Measurements from ENCODE around the gene NTRK2.

Gene NTRK2

GRCh38 chr9:84778570-84778969 is 109.0 kb downstream of the NTRK2 start:
- Mint-ChIP-seq H3K4me3 (no peak overlapping the region), H3K9me3 (no peaks in the 10 kb centered on the region), H3K4me1 (no peaks in the 10 kb centered on the region), H3K27me3 (peaks cover 18% of the 10 kb centered on the region), H3K36me3 (ENCODE audit: insufficient read depth) (no peaks in the 10 kb centered on the region), H3K27ac (ENCODE audit: low read depth) (no peak overlapping the region)
- ATAC-seq (replicated peaks; ENCODE audit: extremely low read depth, poor library complexity, severe bottlenecking) = no peak
- DNase-seq (ENCODE audit: low spot score in 2 of 2) = no peak

DNA sequence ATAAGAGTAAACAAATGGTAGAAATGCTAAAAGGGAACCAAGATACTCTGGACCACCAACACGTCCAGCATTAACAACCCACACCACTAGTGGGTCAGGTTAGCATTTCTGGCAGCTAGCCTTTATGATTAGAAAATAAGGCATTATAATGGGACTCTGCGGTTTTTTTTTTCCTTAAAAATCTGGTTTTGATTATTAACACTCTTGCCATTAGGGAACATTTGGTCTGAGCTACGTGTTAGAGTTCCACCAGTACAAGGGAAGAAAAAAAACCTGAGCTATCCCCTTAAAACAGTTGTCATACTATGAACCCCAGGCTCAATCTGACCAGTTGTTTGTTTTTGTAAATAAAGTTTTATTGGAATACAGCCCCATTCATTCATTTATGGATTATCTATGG is 110.4 kb downstream of the NTRK2 start:
- no peak overlapping the region for H3K27ac Mint-ChIP-seq (ENCODE audit: low read depth)
- H3K4me3 Mint-ChIP-seq = no peak overlapping the region
- no peaks in the 10 kb centered on the region for H3K4me1 Mint-ChIP-seq
- DNase-seq (ENCODE audit: low spot score in 2 of 2) (no peak), ATAC-seq (replicated peaks; ENCODE audit: extremely low read depth, poor library complexity, severe bottlenecking) (no peak)
- H3K36me3 Mint-ChIP-seq (ENCODE audit: insufficient read depth) = no peaks in the 10 kb centered on the region
- H3K9me3 Mint-ChIP-seq = no peaks in the 10 kb centered on the region
- H3K27me3 Mint-ChIP-seq = peaks cover 18% of the 10 kb centered on the region

- H3K27me3 Mint-ChIP-seq = peaks cover 18% of the 10 kb centered on the region
- no peak overlapping the region for H3K27ac Mint-ChIP-seq (ENCODE audit: low read depth)
- H3K36me3 Mint-ChIP-seq (ENCODE audit: insufficient read depth) = no peaks in the 10 kb centered on the region
- DNase-seq (ENCODE audit: low spot score in 2 of 2) (no peak), ATAC-seq (replicated peaks; ENCODE audit: extremely low read depth, poor library complexity, severe bottlenecking) (no peak)
- H3K4me3 Mint-ChIP-seq = no peak overlapping the region
- no peaks in the 10 kb centered on the region for H3K4me1 Mint-ChIP-seq
- no peaks in the 10 kb centered on the region for H3K9me3 Mint-ChIP-seq
Measured at GRCh38 chr9:84780385-84780784, 110.9 kb downstream of the NTRK2 start.

DNA sequence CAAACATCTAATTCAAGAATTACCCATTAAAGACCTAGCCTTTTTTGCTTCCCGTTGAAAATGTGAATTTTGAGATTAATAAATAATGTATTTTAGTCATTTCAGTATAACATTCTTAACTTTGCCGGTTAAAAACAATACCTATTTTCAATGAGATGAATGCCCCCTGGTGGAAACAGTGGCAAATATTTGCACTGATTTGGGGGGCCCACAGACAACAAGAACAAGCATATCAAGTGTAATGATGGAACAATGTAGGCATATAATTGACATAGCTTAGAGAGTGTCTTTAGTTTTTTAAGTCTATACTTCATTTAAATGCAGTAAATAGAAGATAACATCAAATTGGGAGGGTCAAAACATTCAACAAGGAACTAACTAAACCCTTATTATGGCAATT is 111.9 kb downstream of the NTRK2 start:
- no peaks in the 10 kb centered on the region for H3K36me3 Mint-ChIP-seq (ENCODE audit: insufficient read depth)
- H3K9me3 Mint-ChIP-seq = no peaks in the 10 kb centered on the region
- ATAC-seq (replicated peaks; ENCODE audit: extremely low read depth, poor library complexity, severe bottlenecking) = no peak
- H3K4me3 Mint-ChIP-seq = no peak overlapping the region
- H3K4me1 Mint-ChIP-seq = no peaks in the 10 kb centered on the region
- no peak overlapping the region for H3K27ac Mint-ChIP-seq (ENCODE audit: low read depth)
- peaks cover 18% of the 10 kb centered on the region for H3K27me3 Mint-ChIP-seq
- DNase-seq (ENCODE audit: low spot score in 2 of 2) = no peak

DNA sequence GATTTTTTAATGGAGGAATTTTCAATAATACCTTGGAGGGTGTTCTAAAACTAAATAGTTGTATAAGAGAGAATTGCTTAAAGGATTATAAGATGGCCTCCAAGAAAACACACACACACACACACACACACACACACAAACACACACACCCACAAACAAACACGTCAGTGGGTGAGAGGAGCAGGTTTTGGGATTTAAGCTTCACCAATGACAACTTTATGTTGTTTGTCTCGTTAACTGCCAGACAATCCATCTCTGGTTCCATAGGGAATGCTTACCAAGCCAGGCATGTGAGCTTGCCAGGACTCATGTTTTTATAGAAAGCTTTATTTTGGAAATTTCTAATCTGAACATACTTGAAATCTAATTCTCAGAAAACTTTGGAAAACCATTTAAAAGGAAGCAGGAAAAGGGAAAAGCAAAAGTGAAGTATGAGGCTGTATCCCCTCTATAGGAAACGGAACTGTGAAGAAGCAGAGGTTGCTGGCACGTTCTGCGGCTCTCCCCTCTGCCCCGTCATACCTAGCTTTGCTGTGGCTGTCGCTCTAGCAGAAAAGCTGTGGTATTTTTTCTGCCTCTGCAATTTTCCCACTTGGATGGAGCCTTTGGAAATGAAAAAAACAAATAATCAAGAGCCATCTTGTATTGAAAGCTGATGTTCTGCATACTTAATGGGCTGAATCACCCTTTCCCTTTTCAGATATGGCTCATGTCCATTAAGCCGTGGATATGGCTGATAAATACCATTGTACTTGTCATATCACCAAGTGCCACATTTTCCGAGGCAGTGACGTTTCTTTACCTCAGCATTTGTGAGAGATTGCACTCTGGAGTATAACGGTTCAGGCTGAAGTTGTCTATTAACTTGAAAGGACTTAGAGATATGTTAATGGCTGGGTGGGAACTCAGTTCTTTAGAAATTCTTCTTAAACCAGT is 112.7 kb downstream of the NTRK2 start:
- Mint-ChIP-seq H3K27me3 (peaks cover 10% of the 10 kb centered on the region), H3K4me3 (no peak overlapping the region), H3K27ac (ENCODE audit: low read depth) (no peak overlapping the region), H3K4me1 (no peaks in the 10 kb centered on the region), H3K9me3 (no peaks in the 10 kb centered on the region), H3K36me3 (ENCODE audit: insufficient read depth) (no peaks in the 10 kb centered on the region)
- ATAC-seq (replicated peaks; ENCODE audit: extremely low read depth, poor library complexity, severe bottlenecking) (no peak), DNase-seq (ENCODE audit: low spot score in 2 of 2) (no peak)

- Mint-ChIP-seq H3K27me3 (peaks cover 19% of the 10 kb centered on the region), H3K4me3 (no peak overlapping the region), H3K4me1 (no peaks in the 10 kb centered on the region), H3K9me3 (no peaks in the 10 kb centered on the region), H3K27ac (ENCODE audit: low read depth) (no peak overlapping the region), H3K36me3 (ENCODE audit: insufficient read depth) (no peaks in the 10 kb centered on the region)
- no peak for DNase-seq (ENCODE audit: low spot score in 2 of 2)
- no peak for ATAC-seq (replicated peaks; ENCODE audit: extremely low read depth, poor library complexity, severe bottlenecking)
Measured at GRCh38 chr9:84785792-84786547, 116.4 kb downstream of the NTRK2 start.

- H3K27ac Mint-ChIP-seq (ENCODE audit: low read depth) = no peak overlapping the region
- no peaks in the 10 kb centered on the region for H3K4me1 Mint-ChIP-seq
- H3K27me3 Mint-ChIP-seq = peaks cover 15% of the 10 kb centered on the region
- H3K9me3 Mint-ChIP-seq = no peaks in the 10 kb centered on the region
- no peak for DNase-seq (ENCODE audit: low spot score in 2 of 2)
- no peak overlapping the region for H3K4me3 Mint-ChIP-seq
- no peak for ATAC-seq (replicated peaks; ENCODE audit: extremely low read depth, poor library complexity, severe bottlenecking)
- no peaks in the 10 kb centered on the region for H3K36me3 Mint-ChIP-seq (ENCODE audit: insufficient read depth)
Measured at GRCh38 chr9:84788803-84789462, 119.4 kb downstream of the NTRK2 start.

GRCh38 chr9:84789463-84789830 is 119.9 kb downstream of the NTRK2 start:
- Mint-ChIP-seq H3K4me1 (no peaks in the 10 kb centered on the region), H3K36me3 (ENCODE audit: insufficient read depth) (no peaks in the 10 kb centered on the region), H3K27ac (ENCODE audit: low read depth) (no peak overlapping the region), H3K4me3 (no peak overlapping the region), H3K27me3 (peaks cover 15% of the 10 kb centered on the region), H3K9me3 (no peaks in the 10 kb centered on the region)
- ATAC-seq (replicated peaks; ENCODE audit: extremely low read depth, poor library complexity, severe bottlenecking) (no peak), DNase-seq (ENCODE audit: low spot score in 2 of 2) (no peak)

DNA sequence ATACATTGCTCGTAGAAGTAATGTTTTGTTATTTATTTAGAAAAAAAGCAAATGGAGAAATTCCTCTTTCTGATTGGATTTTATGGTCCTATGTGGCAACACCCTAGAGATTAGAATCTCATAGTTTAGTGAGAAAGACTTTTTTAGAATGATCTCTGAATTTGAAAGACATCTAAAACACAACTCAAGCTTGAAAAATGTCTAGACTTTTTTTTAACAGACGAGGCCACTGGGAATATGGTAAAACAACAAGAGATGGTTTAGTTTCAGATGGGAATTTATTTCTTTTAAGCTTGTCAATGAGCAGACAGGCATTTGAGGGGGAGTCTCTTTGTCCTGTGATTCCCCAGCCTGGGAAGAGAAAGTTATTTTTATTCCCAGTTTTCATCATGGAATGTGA is 122.1 kb downstream of the NTRK2 start:
- no peaks in the 10 kb centered on the region for H3K9me3 Mint-ChIP-seq
- no peak overlapping the region for H3K27ac Mint-ChIP-seq (ENCODE audit: low read depth)
- H3K4me3 Mint-ChIP-seq = no peak overlapping the region
- DNase-seq (ENCODE audit: low spot score in 2 of 2) (no peak), ATAC-seq (replicated peaks; ENCODE audit: extremely low read depth, poor library complexity, severe bottlenecking) (no peak)
- H3K27me3 Mint-ChIP-seq = peaks cover 15% of the 10 kb centered on the region
- H3K4me1 Mint-ChIP-seq = no peaks in the 10 kb centered on the region
- H3K36me3 Mint-ChIP-seq (ENCODE audit: insufficient read depth) = no peaks in the 10 kb centered on the region

GRCh38 chr9:84793251-84793650 is 123.7 kb downstream of the NTRK2 start:
- no peaks in the 10 kb centered on the region for H3K36me3 Mint-ChIP-seq (ENCODE audit: insufficient read depth)
- H3K27ac Mint-ChIP-seq (ENCODE audit: low read depth) = no peak overlapping the region
- H3K4me3 Mint-ChIP-seq = no peak overlapping the region
- peaks cover 8% of the 10 kb centered on the region for H3K27me3 Mint-ChIP-seq
- no peaks in the 10 kb centered on the region for H3K4me1 Mint-ChIP-seq
- ATAC-seq (replicated peaks; ENCODE audit: extremely low read depth, poor library complexity, severe bottlenecking) (no peak), DNase-seq (ENCODE audit: low spot score in 2 of 2) (no peak)
- H3K9me3 Mint-ChIP-seq = no peaks in the 10 kb centered on the region

- Mint-ChIP-seq H3K27ac (ENCODE audit: low read depth) (no peak overlapping the region), H3K4me3 (no peak overlapping the region), H3K4me1 (no peaks in the 10 kb centered on the region), H3K9me3 (no peaks in the 10 kb centered on the region), H3K27me3 (no peaks in the 10 kb centered on the region), H3K36me3 (ENCODE audit: insufficient read depth) (no peaks in the 10 kb centered on the region)
- no peak for ATAC-seq (replicated peaks; ENCODE audit: extremely low read depth, poor library complexity, severe bottlenecking)
- no peak for DNase-seq (ENCODE audit: low spot score in 2 of 2)
Measured at GRCh38 chr9:84794981-84795637, 125.6 kb downstream of the NTRK2 start.

- no peaks in the 10 kb centered on the region for H3K4me1 Mint-ChIP-seq
- ATAC-seq (replicated peaks; ENCODE audit: extremely low read depth, poor library complexity, severe bottlenecking) (no peak), DNase-seq (ENCODE audit: low spot score in 2 of 2) (no peak)
- H3K9me3 Mint-ChIP-seq = no peaks in the 10 kb centered on the region
- no peaks in the 10 kb centered on the region for H3K27me3 Mint-ChIP-seq
- no peaks in the 10 kb centered on the region for H3K36me3 Mint-ChIP-seq (ENCODE audit: insufficient read depth)
- H3K27ac Mint-ChIP-seq (ENCODE audit: low read depth) = no peak overlapping the region
- no peak overlapping the region for H3K4me3 Mint-ChIP-seq
Measured at GRCh38 chr9:84796404-84796803, 126.9 kb downstream of the NTRK2 start.

Data from central memory CD8-positive, alpha-beta T cell (primary cell).